Hematopoietic multipotent progenitor cell treated with erythropoietin and hydrocortisone succinate and interleukin-3 and kit ligand, for 8 days (in vitro differentiated cells): Measurements from ENCODE around the gene PACSIN2.

Experiments used
- DNase-seq: peaks from one replicate; pipeline ENCODE4 v3.0.0-alpha.2; 2015

Gene PACSIN2

GRCh38 chr22:42855721-42856120 is 159.2 kb downstream of the PACSIN2 start:
- no peak for DNase-seq

GRCh38 chr22:42855211-42855610 is 159.7 kb downstream of the PACSIN2 start:
- DNase-seq, result no peak

- DNase-seq, result no peak
These were observed 165.9 kb downstream of the PACSIN2 start for GRCh38 chr22:42848941-42849550.

- no peak for DNase-seq
These were observed 167.8 kb downstream of the PACSIN2 start for GRCh38 chr22:42847110-42847509.

- DNase-seq, result no peak
These were observed 170.2 kb downstream of the PACSIN2 start for GRCh38 chr22:42844756-42845155.

GRCh38 chr22:42842658-42843370 is 172.1 kb downstream of the PACSIN2 start:
- DNase-seq, result no peak

- DNase-seq, result no peak
These were observed 173.5 kb downstream of the PACSIN2 start for GRCh38 chr22:42841444-42841843.

GRCh38 chr22:42837556-42837955 is 177.4 kb downstream of the PACSIN2 start:
- no peak for DNase-seq

- no peak for DNase-seq
These were observed 178.9 kb downstream of the PACSIN2 start for GRCh38 chr22:42836026-42836425.

GRCh38 chr22:42834177-42834949 is 180.6 kb downstream of the PACSIN2 start:
- no peak for DNase-seq

GRCh38 chr22:42833104-42833503 is 181.8 kb downstream of the PACSIN2 start:
- DNase-seq, result no peak

GRCh38 chr22:42831712-42832111 is 183.2 kb downstream of the PACSIN2 start:
- no peak for DNase-seq

- DNase-seq, result no peak
These were observed 184.8 kb downstream of the PACSIN2 start for GRCh38 chr22:42830161-42830560.

GRCh38 chr22:42829302-42829701 is 185.6 kb downstream of the PACSIN2 start:
- no peak for DNase-seq

GRCh38 chr22:42825796-42826195 is 189.2 kb downstream of the PACSIN2 start:
- no peak for DNase-seq

- no peak for DNase-seq
These were observed 193.6 kb downstream of the PACSIN2 start for GRCh38 chr22:42821386-42821785.

GRCh38 chr22:42820045-42820763 is 194.7 kb downstream of the PACSIN2 start:
- peak; percentile 69 for DNase-seq
